ENCODE data around the gene AKAP3.
A peak's percentile ranks its signal among the peaks of the same experiment; 100 is the strongest.

The AKAP3 gene

GRCh38 chr12:4648501-4649357 is at the start of gene AKAP3, which contains the start of gene NDUFA9:
Gene AKAP3 (minus strand): TSS chr12:4649051. CDS start chr12:4638196, 10,855 bp downstream.
Gene NDUFA9 (plus strand): TSS chr12:4649114. CDS start chr12:4649127, 13 bp downstream.
- peak; percentile 72 for DNase-seq

GRCh38 chr12:4690760-4691159 is 41.9 kb upstream of the AKAP3 start:
- no peak for DNase-seq

GRCh38 chr12:4685317-4685716 is 36.5 kb upstream of the AKAP3 start:
- no peak for DNase-seq

GRCh38 chr12:4681732-4682131 is 32.9 kb upstream of the AKAP3 start:
- no peak for DNase-seq

- no peak for DNase-seq
These were observed 30.9 kb upstream of the AKAP3 start for GRCh38 chr12:4679711-4680110.

GRCh38 chr12:4665236-4665635 is 16.4 kb upstream of the AKAP3 start:
- no peak for DNase-seq

- DNase-seq = no peak
These were observed 15.2 kb upstream of the AKAP3 start for GRCh38 chr12:4663971-4664505.

- no peak for DNase-seq
These were observed 4.8 kb upstream of the AKAP3 start for GRCh38 chr12:4653691-4654090.

- DNase-seq = no peak
These were observed 4.4 kb upstream of the AKAP3 start for GRCh38 chr12:4653257-4653656.

GRCh38 chr12:4649358-4649661 is 459 bp upstream of the AKAP3 start:
- no peak for DNase-seq

- DNase-seq = no peak
These were observed 749 bp downstream of the AKAP3 start for GRCh38 chr12:4648104-4648500.

GRCh38 chr12:4645023-4645422 is 3.8 kb downstream of the AKAP3 start:
- no peak for DNase-seq

- DNase-seq = no peak
These were observed 5.1 kb downstream of the AKAP3 start for GRCh38 chr12:4643747-4644146.

- DNase-seq = no peak
These were observed 18.6 kb downstream of the AKAP3 start for GRCh38 chr12:4630262-4630661.

GRCh38 chr12:4628406-4628805 is 20.4 kb downstream of the AKAP3 start:
- no peak for DNase-seq

- DNase-seq = no peak
These were observed 22.3 kb downstream of the AKAP3 start for GRCh38 chr12:4626543-4626942.

GRCh38 chr12:4621511-4621910 is 27.3 kb downstream of the AKAP3 start:
- no peak for DNase-seq

GRCh38 chr12:4615667-4616066 is 33.2 kb downstream of the AKAP3 start:
- DNase-seq = no peak

- DNase-seq = no peak
These were observed 38.4 kb downstream of the AKAP3 start for GRCh38 chr12:4610481-4610880.

- no peak for DNase-seq
These were observed 39.8 kb downstream of the AKAP3 start for GRCh38 chr12:4609071-4609470.

- no peak for DNase-seq
These were observed 41.8 kb downstream of the AKAP3 start for GRCh38 chr12:4607056-4607455.

- peak; percentile 73 for DNase-seq
These were observed 44.1 kb downstream of the AKAP3 start for GRCh38 chr12:4604684-4605193.

GRCh38 chr12:4603946-4604345 is 44.9 kb downstream of the AKAP3 start:
- no peak for DNase-seq

- DNase-seq = no peak
These were observed 45.4 kb downstream of the AKAP3 start for GRCh38 chr12:4603421-4603820.

GRCh38 chr12:4595881-4596280 is 53.0 kb downstream of the AKAP3 start:
- DNase-seq = no peak

Measured in activated gamma-delta T cell treated with Interleukin-2 at 50 U/mL for 16 hours (primary cell).